NCI-H1436 treated with DMSO at 0.1 percent for 48 hours (cell line): ENCODE data around the gene KPNB1.
"Not testable (repeated sequence)": the region's sequence is repeated elsewhere in the genome, so short reads cannot be mapped to it uniquely, and the experiment has no call there.

Experiments
- DNase-seq: peaks from one replicate; lab custom pipeline; 2025; lab: John Stamatoyannopoulos, UW

The KPNB1 gene

DNA sequence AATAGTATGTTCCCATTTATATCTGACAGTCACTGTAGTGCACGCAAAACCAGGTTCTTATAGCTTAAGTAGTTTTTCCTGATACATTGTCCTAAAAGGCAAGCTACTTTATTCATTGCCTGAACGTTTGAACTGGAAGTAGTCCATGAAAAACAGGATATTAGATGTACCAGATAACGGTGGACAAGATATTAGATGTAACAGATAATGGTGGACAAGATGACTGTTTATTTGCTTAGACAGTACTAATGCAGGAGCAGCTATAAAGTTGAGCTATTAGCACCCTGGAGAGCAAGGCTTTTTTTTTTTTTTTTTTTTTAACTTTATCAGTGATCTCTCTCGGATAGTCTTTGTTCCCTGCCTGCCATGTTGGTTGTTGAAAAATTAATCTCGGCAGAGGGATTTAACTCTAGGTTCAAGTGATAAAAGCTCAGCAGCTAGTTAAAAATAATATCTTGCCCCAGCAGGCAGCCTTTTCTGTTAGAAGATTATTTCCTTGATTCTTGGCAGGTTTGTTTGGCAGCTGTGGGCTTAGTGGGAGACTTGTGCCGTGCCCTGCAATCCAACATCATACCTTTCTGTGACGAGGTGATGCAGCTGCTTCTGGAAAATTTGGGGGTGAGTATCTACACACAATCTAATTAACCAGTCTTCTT, 26.9 kb downstream of the KPNB1 start:
- no peak for DNase-seq

DNA sequence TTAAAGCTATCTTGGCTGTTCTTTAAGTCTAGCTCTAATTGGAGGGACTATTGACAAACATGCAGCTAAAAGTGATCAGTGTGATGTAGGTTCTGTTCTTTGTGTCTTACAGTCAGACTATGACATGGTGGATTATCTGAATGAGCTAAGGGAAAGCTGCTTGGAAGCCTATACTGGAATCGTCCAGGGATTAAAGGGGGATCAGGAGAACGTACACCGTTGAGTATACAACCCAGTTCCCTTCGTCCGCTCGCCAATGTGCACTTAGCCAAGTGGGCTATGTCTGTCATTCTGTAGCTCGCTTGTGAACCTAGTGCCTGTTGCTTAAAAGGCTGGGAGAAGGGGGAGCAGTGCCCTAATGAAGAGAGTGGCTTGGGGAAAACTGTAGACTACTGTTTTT, 28.5 kb downstream of the KPNB1 start:
- DNase-seq: no peak

GRCh38 chr17:47682138-47682537, 32.4 kb downstream of the KPNB1 start:
- no peak for DNase-seq

GRCh38 chr17:47682727-47683126, 33.0 kb downstream of the KPNB1 start:
- not testable (repeated sequence) for DNase-seq

DNA sequence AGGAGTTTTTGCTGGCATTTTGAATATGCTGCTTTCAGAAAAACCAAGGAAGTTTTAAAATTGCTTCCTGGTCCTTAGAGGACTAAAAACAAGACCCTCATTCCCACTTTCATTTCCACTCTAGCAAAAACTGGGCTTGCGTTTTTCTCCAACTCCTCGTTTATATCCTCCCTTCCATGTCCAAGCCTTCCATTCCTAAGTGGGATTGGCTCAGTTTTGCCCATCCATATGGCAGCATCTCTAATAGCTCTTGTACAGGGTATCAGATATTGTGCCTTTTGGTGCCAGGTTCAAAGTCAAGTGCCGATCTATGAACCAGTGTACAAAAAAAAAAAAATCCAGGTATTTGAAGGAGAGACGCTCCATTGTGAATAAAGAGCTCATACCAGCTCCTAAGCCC, 34.3 kb downstream of the KPNB1 start:
- no peak for DNase-seq

DNA sequence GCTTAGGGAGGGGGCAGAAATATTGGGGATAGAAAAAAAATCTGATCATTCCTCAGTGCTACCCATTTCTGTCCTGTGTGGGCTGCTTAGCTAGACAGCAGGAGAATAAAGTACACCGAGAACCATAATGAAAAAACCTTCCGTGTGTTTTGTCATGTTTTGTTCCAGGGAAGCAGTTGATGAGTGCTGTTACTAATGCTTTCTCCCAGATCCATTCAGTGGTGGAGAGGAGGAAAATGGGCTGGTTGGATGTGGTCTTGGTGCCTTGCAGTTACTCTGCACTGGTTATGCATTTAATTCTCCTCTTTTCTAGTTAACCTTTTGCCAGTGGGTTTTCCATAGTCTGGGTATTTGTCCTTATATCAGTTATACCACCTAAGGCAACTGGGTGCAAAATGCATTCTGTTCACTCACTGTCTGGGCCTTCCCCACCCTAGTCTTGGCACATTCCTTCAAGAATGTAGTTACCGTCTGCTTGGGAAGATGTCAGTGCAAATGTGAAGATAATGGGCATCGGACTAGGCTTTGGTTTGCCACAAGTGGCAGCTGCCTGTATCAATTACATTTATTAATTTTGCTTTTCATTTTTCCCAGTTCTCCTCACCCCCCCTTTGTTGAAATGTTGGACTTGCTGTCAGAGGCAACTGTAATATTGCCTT, 34.9 kb downstream of the KPNB1 start:
- no peak for DNase-seq

GRCh38 chr17:47685556-47686275, 36.0 kb downstream of the KPNB1 start:
- no peak for DNase-seq

- DNase-seq: no peak
These were observed 36.5 kb downstream of the KPNB1 start for GRCh38 chr17:47686276-47686635.

GRCh38 chr17:47686664-47687327, 37.1 kb downstream of the KPNB1 start:
- DNase-seq: no peak

DNA sequence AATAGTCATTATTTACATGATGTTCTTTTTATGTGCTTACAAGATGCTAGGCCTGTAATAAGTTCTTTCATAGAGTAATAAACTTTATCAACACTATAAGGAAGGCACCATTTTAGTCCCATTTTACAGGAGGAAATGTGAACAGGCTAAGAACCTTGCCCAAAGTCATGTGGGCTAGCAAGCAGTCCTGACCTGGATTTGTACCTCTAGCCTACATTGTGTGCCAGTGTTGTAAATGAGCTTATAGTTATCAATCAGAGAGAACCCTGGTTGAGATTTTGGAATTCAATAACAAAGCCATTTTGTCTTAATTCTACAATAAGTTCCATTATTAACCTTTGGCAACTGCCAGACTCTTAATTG, 37.6 kb downstream of the KPNB1 start:
- no peak for DNase-seq

DNA sequence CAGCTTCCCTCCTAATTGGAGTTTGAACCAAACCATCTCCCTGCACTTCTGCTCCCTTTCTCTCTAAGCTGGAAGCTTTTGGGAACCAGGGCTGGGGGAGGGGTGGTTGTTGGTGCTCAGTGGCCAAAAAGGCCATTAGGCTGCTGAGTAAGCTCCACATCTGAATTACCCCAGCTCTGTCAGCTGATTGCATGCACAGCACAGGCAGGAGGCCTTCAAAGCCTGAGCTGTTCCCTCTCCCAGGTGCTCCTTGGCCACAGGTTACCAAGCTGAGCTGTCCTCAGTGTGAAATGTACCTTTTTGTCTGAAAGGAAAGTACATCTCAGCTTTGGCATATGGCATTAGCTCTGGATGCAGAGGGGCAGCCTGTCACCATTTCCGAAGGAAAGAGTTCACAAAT, 38.0 kb downstream of the KPNB1 start:
- no peak for DNase-seq

GRCh38 chr17:47690121-47690520, 40.4 kb downstream of the KPNB1 start:
- DNase-seq: no peak

DNA sequence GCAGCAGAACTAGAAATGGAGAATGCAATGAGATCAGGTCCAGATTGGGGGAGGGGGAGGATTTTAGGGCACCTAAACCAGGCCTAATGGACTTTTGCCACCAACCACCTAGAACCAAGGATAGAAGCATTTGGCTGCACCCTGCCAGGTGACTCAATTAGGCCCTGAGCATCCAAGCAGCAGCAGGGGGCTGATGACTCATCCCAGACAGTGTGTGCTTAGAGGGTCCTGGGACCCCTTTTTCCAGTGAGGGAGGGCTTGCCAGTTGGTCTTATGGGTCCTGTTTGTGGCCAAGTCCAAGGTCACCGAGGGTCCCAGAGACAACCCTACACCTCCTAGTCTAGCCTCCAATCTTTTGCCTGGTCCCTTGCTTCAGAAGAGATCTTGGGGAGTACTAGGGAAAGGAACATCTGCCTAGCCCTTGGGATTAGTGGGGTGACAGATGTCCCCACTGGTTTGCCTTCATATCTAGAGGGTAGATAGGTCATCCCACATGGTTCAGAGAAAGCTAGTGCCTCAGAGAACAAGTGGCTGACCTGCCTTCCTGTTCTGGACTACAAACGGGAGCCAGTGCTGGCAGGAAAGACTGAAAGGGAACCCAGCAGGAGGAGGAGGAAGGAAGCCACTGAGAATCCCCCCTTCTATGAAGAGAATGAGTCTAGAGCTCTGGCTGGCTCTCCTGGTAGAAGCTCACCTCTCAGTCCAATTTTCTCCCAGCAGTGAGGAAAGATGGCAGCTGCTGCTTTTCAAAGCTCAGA, 42.6 kb downstream of the KPNB1 start:
- DNase-seq: no peak

- DNase-seq: no peak
These were observed 43.4 kb downstream of the KPNB1 start for GRCh38 chr17:47692895-47693730.

GRCh38 chr17:47693731-47694580, 44.2 kb downstream of the KPNB1 start, which contains the start of gene TBKBP1:
Gene TBKBP1, plus strand, starts transcription at chr17:47694161. Its CDS starts 1,952 bp downstream, at chr17:47696113.
- no peak for DNase-seq

DNA sequence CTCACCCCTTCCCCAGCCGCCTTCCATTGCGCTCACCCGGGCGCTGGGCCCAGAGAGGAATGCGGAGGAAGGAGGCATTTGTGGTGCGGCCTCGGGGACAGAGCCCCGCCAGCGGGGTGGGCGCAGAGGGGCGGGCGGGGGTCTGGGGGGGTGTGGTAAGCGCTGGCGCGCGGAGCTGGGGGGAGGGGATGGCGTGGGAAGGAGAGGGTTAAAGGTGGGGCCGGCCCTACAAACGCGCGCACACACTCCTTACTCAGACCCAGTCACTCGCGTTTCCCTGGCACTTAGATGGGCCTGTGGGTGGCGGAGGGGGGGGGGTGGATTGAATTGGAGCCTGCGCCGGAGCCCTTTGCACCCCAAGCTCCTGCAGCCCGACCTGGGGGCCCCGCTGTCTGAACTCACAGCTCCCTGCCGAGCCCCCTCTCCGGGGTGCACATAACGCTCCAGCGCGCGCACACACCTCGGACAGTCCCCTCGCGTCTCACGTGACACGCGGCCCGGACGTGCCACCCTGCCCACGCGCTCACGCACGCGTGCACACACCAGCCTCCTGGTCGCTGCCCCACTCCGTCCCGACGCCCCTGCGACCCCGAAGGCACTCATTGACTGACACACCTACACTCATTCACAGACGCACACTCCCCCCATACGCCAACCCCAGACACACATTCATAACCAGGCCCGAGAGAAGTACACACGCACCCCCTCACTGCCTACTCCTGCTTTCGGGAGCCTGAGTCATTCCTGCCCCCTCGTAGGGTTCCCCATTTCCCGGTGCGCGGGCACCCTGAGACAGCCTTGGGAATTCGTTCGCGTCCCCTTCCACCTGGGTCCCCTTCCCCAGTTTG, 45.1 kb downstream of the KPNB1 start:
- no peak for DNase-seq

- DNase-seq: no peak
These were observed 46.0 kb downstream of the KPNB1 start for GRCh38 chr17:47695429-47696376.
